ENCODE measurements around the gene LLGL1.
"Not testable (repeated sequence)": the region's sequence is repeated elsewhere in the genome, so short reads cannot be mapped to it uniquely, and the experiment has no call there.

LLGL1 gene

GRCh38 chr17:18208092-18208491 is 17.3 kb upstream of the LLGL1 start:
- TF ChIP-seq, protein P1, sequence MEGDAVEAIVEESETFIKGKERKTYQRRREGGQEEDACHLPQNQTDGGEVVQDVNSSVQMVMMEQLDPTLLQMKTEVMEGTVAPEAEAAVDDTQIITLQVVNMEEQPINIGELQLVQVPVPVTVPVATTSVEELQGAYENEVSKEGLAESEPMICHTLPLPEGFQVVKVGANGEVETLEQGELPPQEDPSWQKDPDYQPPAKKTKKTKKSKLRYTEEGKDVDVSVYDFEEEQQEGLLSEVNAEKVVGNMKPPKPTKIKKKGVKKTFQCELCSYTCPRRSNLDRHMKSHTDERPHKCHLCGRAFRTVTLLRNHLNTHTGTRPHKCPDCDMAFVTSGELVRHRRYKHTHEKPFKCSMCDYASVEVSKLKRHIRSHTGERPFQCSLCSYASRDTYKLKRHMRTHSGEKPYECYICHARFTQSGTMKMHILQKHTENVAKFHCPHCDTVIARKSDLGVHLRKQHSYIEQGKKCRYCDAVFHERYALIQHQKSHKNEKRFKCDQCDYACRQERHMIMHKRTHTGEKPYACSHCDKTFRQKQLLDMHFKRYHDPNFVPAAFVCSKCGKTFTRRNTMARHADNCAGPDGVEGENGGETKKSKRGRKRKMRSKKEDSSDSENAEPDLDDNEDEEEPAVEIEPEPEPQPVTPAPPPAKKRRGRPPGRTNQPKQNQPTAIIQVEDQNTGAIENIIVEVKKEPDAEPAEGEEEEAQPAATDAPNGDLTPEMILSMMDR (IDR thresholded peaks at IDR 0.05; ENCODE audit: low read depth, low read length) = no peak
- Histone ChIP-seq H3K27me3 (ENCODE audit: insufficient read depth, low read depth, severe bottlenecking) (no peaks in the 10 kb centered on the region), H3K9me3 (ENCODE audit: severe bottlenecking) (no peaks in the 10 kb centered on the region), H3K4me3 (ENCODE audit: low read depth, low read length) (no peak overlapping the region), H3K27ac (no peak overlapping the region), H3K36me3 (peaks cover 69% of the 10 kb centered on the region)
- no peak for DNase-seq

DNA sequence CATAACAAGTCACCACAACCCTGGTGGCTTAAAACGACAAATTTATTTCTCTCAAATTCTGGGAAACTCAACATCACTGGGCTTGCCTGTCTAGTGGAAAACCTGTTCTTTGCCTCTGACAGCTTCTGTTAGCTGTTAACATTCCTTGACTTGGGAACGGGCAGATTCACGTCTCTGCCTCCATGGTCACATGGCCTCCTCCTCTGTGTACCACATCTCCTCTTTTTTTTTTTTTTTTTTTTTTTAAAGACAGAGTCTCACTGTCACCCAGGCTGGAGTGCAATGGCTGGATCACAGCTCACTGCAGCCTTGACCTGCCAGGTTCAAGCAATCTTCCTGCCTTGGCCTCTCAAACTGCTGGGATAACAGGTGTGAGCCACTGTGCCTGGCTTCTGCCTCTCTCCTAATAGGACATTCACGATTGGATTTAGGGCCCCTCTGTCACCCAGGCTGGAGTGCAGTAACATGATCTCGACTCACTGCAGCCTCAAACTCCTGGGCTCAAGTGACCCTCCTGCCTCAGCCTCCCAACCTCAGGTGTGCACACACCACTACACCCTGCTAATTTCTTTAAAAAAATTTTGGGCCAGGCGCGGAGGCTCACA is 11.7 kb upstream of the LLGL1 start:
- DNase-seq = no peak
- Histone ChIP-seq H3K4me3 (ENCODE audit: low read depth, low read length) (no peak overlapping the region), H3K27ac (no peak overlapping the region), H3K27me3 (ENCODE audit: insufficient read depth, low read depth, severe bottlenecking) (no peaks in the 10 kb centered on the region), H3K36me3 (peaks cover 19% of the 10 kb centered on the region), H3K9me3 (ENCODE audit: severe bottlenecking) (no peaks in the 10 kb centered on the region)
- TF ChIP-seq, protein P1 (IDR thresholded peaks at IDR 0.05; ENCODE audit: low read depth, low read length) = no peak

DNA sequence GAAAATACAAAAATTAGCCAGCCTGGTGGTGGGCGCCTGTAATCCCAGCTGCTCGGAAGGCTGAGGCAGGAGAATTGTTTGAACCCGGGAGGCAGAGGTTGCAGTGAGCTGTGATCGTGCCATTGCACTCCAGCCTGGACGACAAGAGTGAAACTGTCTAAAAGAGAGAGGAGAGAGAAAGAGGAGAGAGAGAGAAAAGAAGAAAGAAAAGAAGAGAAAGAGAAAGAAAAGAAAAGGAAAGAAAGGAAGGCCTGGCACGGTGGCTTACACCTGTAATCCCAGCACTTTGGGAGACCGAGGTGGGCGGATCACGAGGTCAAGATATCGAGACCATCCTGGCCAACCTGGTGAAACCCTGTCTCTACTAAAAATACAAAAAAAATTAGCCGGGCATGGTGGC is 8.5 kb upstream of the LLGL1 start:
- not testable (repeated sequence) for H3K4me3 ChIP-seq (ENCODE audit: low read depth, low read length); H3K36me3 ChIP-seq; H3K27me3 ChIP-seq (ENCODE audit: insufficient read depth, low read depth, severe bottlenecking); DNase-seq; H3K9me3 ChIP-seq (ENCODE audit: severe bottlenecking); H3K27ac ChIP-seq

DNA sequence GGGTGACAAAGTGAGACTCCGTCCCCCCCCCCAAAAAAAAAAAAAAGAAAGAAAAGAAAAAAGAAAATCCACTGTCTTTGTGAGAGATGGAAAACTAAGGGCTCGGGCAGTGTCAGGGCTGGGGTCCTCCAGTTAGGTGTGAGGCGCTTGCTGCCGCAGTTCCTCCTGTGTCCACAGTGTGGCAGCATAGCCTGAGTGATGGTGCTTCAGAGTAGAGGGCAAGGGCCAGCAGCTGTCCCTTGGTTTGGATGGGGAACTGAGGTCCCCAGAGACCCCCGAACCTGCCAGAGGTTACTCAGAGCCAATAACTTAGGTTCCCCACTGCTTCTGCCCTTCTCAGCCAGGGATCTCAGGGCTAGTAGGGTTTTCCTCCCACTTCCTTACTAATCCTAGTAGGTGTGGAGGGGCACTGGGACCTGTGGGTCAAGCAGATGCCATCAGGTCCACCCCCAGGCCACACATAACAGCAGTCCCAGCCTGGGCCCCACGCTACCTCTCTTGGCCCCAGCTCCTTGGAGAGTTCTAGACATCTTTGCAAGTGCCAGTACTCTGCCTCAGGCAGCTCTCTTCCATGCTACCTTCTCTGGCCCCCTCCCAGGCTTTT is 7.9 kb upstream of the LLGL1 start:
- Histone ChIP-seq H3K4me3 (ENCODE audit: low read depth, low read length) (no peak overlapping the region), H3K27ac (no peak overlapping the region), H3K36me3 (no peaks in the 10 kb centered on the region), H3K9me3 (ENCODE audit: severe bottlenecking) (no peaks in the 10 kb centered on the region), H3K27me3 (ENCODE audit: insufficient read depth, low read depth, severe bottlenecking) (no peaks in the 10 kb centered on the region)
- TF ChIP-seq, protein P1 (IDR thresholded peaks at IDR 0.05; ENCODE audit: low read depth, low read length) = peak; percentile 96
- DNase-seq = peak; percentile 74

GRCh38 chr17:18218756-18219415 is 6.5 kb upstream of the LLGL1 start:
- TF ChIP-seq, protein P1 (IDR thresholded peaks at IDR 0.05; ENCODE audit: low read depth, low read length) = no peak
- Histone ChIP-seq H3K27ac (no peak overlapping the region), H3K27me3 (ENCODE audit: insufficient read depth, low read depth, severe bottlenecking) (no peaks in the 10 kb centered on the region), H3K4me3 (ENCODE audit: low read depth, low read length) (no peak overlapping the region), H3K9me3 (ENCODE audit: severe bottlenecking) (no peaks in the 10 kb centered on the region), H3K36me3 (no peaks in the 10 kb centered on the region)
- DNase-seq = no peak

- H3K4me3 ChIP-seq (ENCODE audit: low read depth, low read length) = no peak overlapping the region
- TF ChIP-seq, protein P1 (IDR thresholded peaks at IDR 0.05; ENCODE audit: low read depth, low read length) = no peak
- no peaks in the 10 kb centered on the region for H3K36me3 ChIP-seq
- no peaks in the 10 kb centered on the region for H3K27me3 ChIP-seq (ENCODE audit: insufficient read depth, low read depth, severe bottlenecking)
- peak overlapping the region; percentile 73 for H3K27ac ChIP-seq
- H3K9me3 ChIP-seq (ENCODE audit: severe bottlenecking) = no peaks in the 10 kb centered on the region
- DNase-seq = no peak
Measured at GRCh38 chr17:18224053-18224386, 1.4 kb upstream of the LLGL1 start.
